Naive thymus-derived CD4-positive, alpha-beta T cell (primary cell): ENCODE results near the gene STARD3. TPM values are rescaled to one million over a fixed set of nuclear protein-coding genes. Genes with fewer than 3 reads are reported as not detected.

ENCODE experiments used
- ATAC-seq: fragments of 150-1000 bp; cut with Tn5 transposase; 2 replicates; pipeline ENCODE4 v1.10.0; 2021; ENCODE audit warnings: mild to moderate bottlenecking, moderate library complexity
- CTCF ChIA-PET: fragments of 350-600 bp; sonication (Branson Sonifier 250); formaldehyde crosslinking; loops from one replicate; lab custom pipeline; 2021; ENCODE audit warnings: antibody characterized with exemption; lab: Charles Lee
- POLR2A ChIA-PET: fragments of 350-600 bp; sonication (Branson Sonifier 250); formaldehyde crosslinking; loops from one replicate; lab custom pipeline; 2021; ENCODE audit warnings: antibody characterized with exemption, inconsistent platforms; lab: Charles Lee
- DNase-seq, 9 donors: peaks; one replicate each; pipeline versions ENCODE4 v3.0.0 to v3.0.0-alpha.2; 2020 to 2022; ENCODE audit warnings: mixed read lengths in 1 of 9
- H3K27ac ChIP-seq: one replicate; pipeline ENCODE4 v1.7.0; 2013; ENCODE audit warnings: mild to moderate bottlenecking, low read depth, low read length, moderate library complexity
- H3K27me3 ChIP-seq, 2 donors: one replicate each; pipeline ENCODE4 v1.7.0; 2013; ENCODE audit warnings: low read length in 2 of 2, mild to moderate bottlenecking in 2 of 2, moderate library complexity in 2 of 2; ENCODE audit not compliant: control insufficient read depth in 2 of 2, insufficient read depth in 2 of 2
- H3K36me3 ChIP-seq, 3 experiments: 1 replicate in 2 of 3; 2 replicates in 1 of 3; pipeline ENCODE4 v1.7.0; 2013; ENCODE audit warnings: low read length in 3 of 3, mild to moderate bottlenecking in 3 of 3, moderate library complexity in 1 of 3; ENCODE audit not compliant: insufficient read depth in 3 of 3, control insufficient read depth in 2 of 3
- H3K4me1 ChIP-seq, 2 donors: one replicate each; pipeline ENCODE4 v1.7.0; 2013; ENCODE audit warnings: low read length in 2 of 2, mild to moderate bottlenecking in 2 of 2, moderate library complexity in 1 of 2; ENCODE audit not compliant: control insufficient read depth in 2 of 2, insufficient read depth in 2 of 2
- H3K4me3 ChIP-seq: 2 replicates; pipeline ENCODE4 v1.7.0; 2013; ENCODE audit warnings: mild to moderate bottlenecking, low read length
- H3K9me3 ChIP-seq, 3 experiments: 1 replicate in 2 of 3; 2 replicates in 1 of 3; pipeline ENCODE4 v1.7.0; 2013; ENCODE audit warnings: low read length in 3 of 3; ENCODE audit not compliant: control insufficient read depth in 2 of 3
- H3K27ac Mint-ChIP-seq, 9 donors: one replicate each; pipeline ENCODE4 v1.8.0; 2020 to 2022; ENCODE audit warnings: mixed read lengths in 9 of 9, mild to moderate bottlenecking in 8 of 9, moderate library complexity in 5 of 9, inconsistent platforms in 2 of 9
- H3K27me3 Mint-ChIP-seq, 5 donors: one replicate each; pipeline ENCODE4 v1.8.0; 2021 to 2022; ENCODE audit warnings: mixed read lengths in 5 of 5, mild to moderate bottlenecking in 1 of 5
- H3K36me3 Mint-ChIP-seq, 5 donors: one replicate each; pipeline ENCODE4 v1.8.0; 2020 to 2022; ENCODE audit warnings: mixed read lengths in 5 of 5, mild to moderate bottlenecking in 3 of 5, inconsistent platforms in 1 of 5
- H3K4me1 Mint-ChIP-seq, 7 donors: one replicate each; pipeline ENCODE4 v1.8.0; 2020 to 2022; ENCODE audit warnings: mixed read lengths in 7 of 7, mild to moderate bottlenecking in 3 of 7, inconsistent platforms in 1 of 7
- H3K4me3 Mint-ChIP-seq, 10 donors: one replicate each; pipeline ENCODE4 v1.8.0; 2020 to 2022; ENCODE audit warnings: mild to moderate bottlenecking in 10 of 10, mixed read lengths in 10 of 10, moderate library complexity in 6 of 10, inconsistent platforms in 2 of 10
- H3K9me3 Mint-ChIP-seq, 11 donors: one replicate each; pipeline ENCODE4 v1.8.0; 2020 to 2022; ENCODE audit warnings: mixed read lengths in 11 of 11, mild to moderate bottlenecking in 4 of 11, inconsistent platforms in 1 of 11, moderate library complexity in 1 of 11
- intact Hi-C, 2 donors: fragments of 100-400 bp; cut with micrococcal nuclease; formaldehyde crosslinking; loops; one replicate each; pipeline ENCODE4 v1.15.1; 2023
- polyA plus RNA-seq, 2 donors: library from polyadenylated mRNA; unstranded; fragments of 300-500 nt; fragmentation: Illumina TruSeq; gene quantifications; one replicate each; pipeline ENCODE4 v1.2.3, GENCODE V29; 2021
- total RNA-seq, 6 experiments: library from RNA in 5 of 6; stranded (reverse) in 5 of 6; gene quantifications; 1 replicate in 5 of 6; 2 replicates in 1 of 6; pipeline ENCODE4 v1.2.3 and lab custom pipeline; 2021 to 2026

The STARD3 gene
- total and polyA plus RNA-seq, 7 experiments from 2014 or later: 46.7 to 143 (median 88.4) TPM

GRCh38 chr17:39621523-39622379 is 15.2 kb upstream of the STARD3 start:
- DNase-seq (peak; percentile 74 to 95 (median 86)), ATAC-seq (peak; percentile 94)
- Mint-ChIP-seq H3K27me3 (peaks cover 5 to 69% (median 18%) of the 10 kb centered on the region in 5 donors), H3K36me3 (peaks cover 0 to 1% (median 0%) of the 10 kb centered on the region in 5 donors), H3K9me3 (peaks cover 0 to 1% (median 0%) of the 10 kb centered on the region in 11 donors), H3K4me3 (peak overlapping the region in 8 of 10 donors; percentile 34 to 82 (median 58)), H3K4me1 (peaks cover 15 to 38% (median 24%) of the 10 kb centered on the region in 7 donors), H3K27ac (peak overlapping the region in 4 of 9 donors; percentile 10 to 74 (median 66))
- no peaks in the 10 kb centered on the region for H3K36me3 ChIP-seq
- peaks cover 3 to 7% of the 10 kb centered on the region in 2 donors for H3K27me3 ChIP-seq
- CTCF ChIA-PET: interaction anchor here (0.5 to 8.9 kb wide), 35 partner anchors 14 to 491 kb away, joined by 3 to 104 read pairs (median 4); partner anchors contain the start of genes MIEN1, PNMT, STARD3 and TCAP
- POLR2A ChIA-PET: interaction anchor here (0.7 to 2.0 kb wide), 9 partner anchors 9 to 243 kb away, joined by 3 to 8 read pairs (median 5); partner anchors contain the start of genes IKZF3, MIEN1 and PNMT
- H3K4me3 ChIP-seq: peak overlapping the region; percentile 41
- H3K4me1 ChIP-seq: peaks cover 12 to 26% of the 10 kb centered on the region in 2 donors
- H3K27ac ChIP-seq: no peak overlapping the region
- intact Hi-C loops: loop anchor here (1.0 to 5.0 kb wide), 16 partner anchors 13 to 359 kb away; partner anchors contain the start of genes IKZF3 (in 2 of the 2), MIEN1 (in 2 of the 2), PNMT (in 2 of the 2) and PSMD3 (in 2 of the 2)
- no peaks in the 10 kb centered on the region for H3K9me3 ChIP-seq

GRCh38 chr17:39622380-39623006 is 14.5 kb upstream of the STARD3 start:
- no peaks in the 10 kb centered on the region for H3K36me3 ChIP-seq
- ATAC-seq: peak; percentile 25
- peak overlapping the region in 7 of 10 donors; percentile 34 to 82 (median 55) for H3K4me3 Mint-ChIP-seq
- intact Hi-C loops: loop anchor here (1.0 to 5.0 kb wide), 17 partner anchors 12 to 358 kb away; partner anchors contain the start of genes IKZF3 (in 2 of the 2), MIEN1 (in 2 of the 2), PNMT (in 2 of the 2) and PSMD3 (in 2 of the 2)
- H3K27me3 Mint-ChIP-seq: peaks cover 5 to 64% (median 18%) of the 10 kb centered on the region in 5 donors
- H3K9me3 Mint-ChIP-seq: peaks cover 0 to 1% (median 0%) of the 10 kb centered on the region in 11 donors
- peaks cover 15 to 37% (median 25%) of the 10 kb centered on the region in 7 donors for H3K4me1 Mint-ChIP-seq
- no peak for DNase-seq
- peaks cover 3 to 4% of the 10 kb centered on the region in 2 donors for H3K27me3 ChIP-seq
- no peaks in the 10 kb centered on the region for H3K9me3 ChIP-seq
- H3K4me1 ChIP-seq: peaks cover 7 to 24% of the 10 kb centered on the region in 2 donors
- ChIA-PET CTCF (interaction anchor here (0.6 to 8.9 kb wide), 28 partner anchors 8 to 893 kb away, joined by 3 to 104 read pairs (median 4); partner anchors contain the start of genes MIEN1, PNMT and STARD3), POLR2A (interaction anchor here (1.0 to 2.0 kb wide), 6 partner anchors 9 to 190 kb away, joined by 3 to 7 read pairs (median 4); partner anchors contain the start of gene PNMT)
- peaks cover 0 to 1% (median 0%) of the 10 kb centered on the region in 5 donors for H3K36me3 Mint-ChIP-seq
- H3K27ac ChIP-seq: no peak overlapping the region
- H3K27ac Mint-ChIP-seq: peak overlapping the region in 3 of 9 donors; percentile 64 to 74 (median 68)
- H3K4me3 ChIP-seq: peak overlapping the region; percentile 41

- peaks cover 3 to 4% of the 10 kb centered on the region in 2 donors for H3K27me3 ChIP-seq
- H3K4me3 Mint-ChIP-seq: peak overlapping the region in 3 of 10 donors; percentile 14 to 53 (median 49)
- intact Hi-C loops: loop anchor here (1.0 to 5.0 kb wide), 7 partner anchors 29 to 339 kb away; partner anchors contain the start of genes GSDMA (in 1 of the 2), LRRC3C (in 1 of the 2), ORMDL3 (in 1 of the 2) and PNMT (in 1 of the 2)
Measured at GRCh38 chr17:39623356-39623950, 13.5 kb upstream of the STARD3 start.

GRCh38 chr17:39624313-39624712 is 12.6 kb upstream of the STARD3 start:
- Mint-ChIP-seq H3K4me3 (peak overlapping the region in 1 of 10 donors; percentile 12), H3K9me3 (peaks cover 0 to 1% (median 0%) of the 10 kb centered on the region in 11 donors), H3K27me3 (peaks cover 10 to 69% (median 27%) of the 10 kb centered on the region in 5 donors), H3K4me1 (peaks cover 12 to 34% (median 22%) of the 10 kb centered on the region in 7 donors), H3K36me3 (no peaks in the 10 kb centered on the region), H3K27ac (peak overlapping the region in 1 of 9 donors; percentile 58)
- H3K27ac ChIP-seq: no peak overlapping the region
- H3K27me3 ChIP-seq: peaks cover 3 to 4% of the 10 kb centered on the region in 2 donors
- no peak overlapping the region for H3K4me3 ChIP-seq
- ChIA-PET CTCF (interaction anchor here (1.0 to 8.9 kb wide), 8 partner anchors 11 to 156 kb away, joined by 3 to 104 read pairs (median 4); partner anchors contain the start of genes MIEN1 and STARD3), POLR2A (interaction anchor here (1.1 to 1.4 kb wide), 3 partner anchors 10 to 42 kb away, joined by 3 to 6 read pairs (median 5); partner anchors contain the start of gene STARD3)
- peaks cover 6 to 17% of the 10 kb centered on the region in 2 donors for H3K4me1 ChIP-seq
- H3K36me3 ChIP-seq: no peaks in the 10 kb centered on the region
- ATAC-seq: no peak
- H3K9me3 ChIP-seq: no peaks in the 10 kb centered on the region
- intact Hi-C loops: loop anchor here in 1 of 2 donors (5.0 kb wide), 2 partner anchors 43 to 338 kb away; partner anchors contain the start of genes GSDMA, PNMT and TCAP
- DNase-seq: no peak

More at GRCh38 chr17:39623356-39623950, 13.5 kb upstream of the STARD3 start:
- ChIA-PET CTCF (interaction anchor here (0.6 to 8.9 kb wide), 28 partner anchors 12 to 1565 kb away, joined by 3 to 104 read pairs (median 4); partner anchors contain the start of genes MIEN1, PNMT and STARD3), POLR2A (interaction anchor here (0.6 to 1.5 kb wide), 8 partner anchors 10 to 220 kb away, joined by 3 to 6 read pairs (median 3); partner anchors contain the start of genes MIEN1 and STARD3)
- no peaks in the 10 kb centered on the region for H3K36me3 Mint-ChIP-seq
- peak overlapping the region in 1 of 9 donors; percentile 42 for H3K27ac Mint-ChIP-seq
- peaks cover 10 to 69% (median 23%) of the 10 kb centered on the region in 5 donors for H3K27me3 Mint-ChIP-seq
- H3K9me3 Mint-ChIP-seq: peaks cover 0 to 1% (median 0%) of the 10 kb centered on the region in 11 donors
- no peak overlapping the region for H3K4me3 ChIP-seq
- H3K9me3 ChIP-seq: no peaks in the 10 kb centered on the region
- no peak overlapping the region for H3K27ac ChIP-seq
- peak; percentile 66 to 89 (median 78) for DNase-seq
- H3K4me1 Mint-ChIP-seq: peaks cover 15 to 34% (median 22%) of the 10 kb centered on the region in 7 donors
- ATAC-seq: peak; percentile 75
- H3K4me1 ChIP-seq: peaks cover 6 to 22% of the 10 kb centered on the region in 2 donors
- no peaks in the 10 kb centered on the region for H3K36me3 ChIP-seq

GRCh38 chr17:39625198-39625785 is 11.7 kb upstream of the STARD3 start:
- ATAC-seq (no peak), DNase-seq (no peak)
- peak overlapping the region in 3 of 10 donors; percentile 39 to 62 (median 47) for H3K4me3 Mint-ChIP-seq
- H3K4me3 ChIP-seq: no peak overlapping the region
- CTCF ChIA-PET: interaction anchor here (1.0 to 8.9 kb wide), 8 partner anchors 10 to 155 kb away, joined by 3 to 104 read pairs (median 4); partner anchors contain the start of genes MIEN1 and STARD3
- H3K36me3 Mint-ChIP-seq: no peaks in the 10 kb centered on the region
- peaks cover 0 to 1% (median 0%) of the 10 kb centered on the region in 11 donors for H3K9me3 Mint-ChIP-seq
- peaks cover 10 to 68% (median 27%) of the 10 kb centered on the region in 5 donors for H3K27me3 Mint-ChIP-seq
- no peak overlapping the region for H3K27ac Mint-ChIP-seq
- peaks cover 6 to 17% of the 10 kb centered on the region in 2 donors for H3K4me1 ChIP-seq
- peaks cover 3 to 4% of the 10 kb centered on the region in 2 donors for H3K27me3 ChIP-seq
- H3K27ac ChIP-seq: no peak overlapping the region
- POLR2A ChIA-PET: interaction anchor here (0.5 to 1.3 kb wide), 5 partner anchors 9 to 667 kb away, joined by 3 to 6 read pairs (median 3); no protein-coding TSS in a partner anchor
- H3K36me3 ChIP-seq: no peaks in the 10 kb centered on the region
- H3K9me3 ChIP-seq: no peaks in the 10 kb centered on the region
- intact Hi-C loops: no loop called here
- peaks cover 12 to 34% (median 22%) of the 10 kb centered on the region in 7 donors for H3K4me1 Mint-ChIP-seq
